Neural cell (in vitro differentiated cells): Measurements from ENCODE around the gene ARID3A.

Experiments used
- EP300 ChIP-seq: fragments of 450-650 bp; conservative IDR thresholded peaks from 2 replicates; pipeline ENCODE4 v1.6.1; 2014; ENCODE audit warnings: antibody characterized with exemption, mild to moderate bottlenecking, moderate library complexity; ENCODE audit not compliant: poor library complexity, severe bottlenecking
- EZH2 ChIP-seq: fragments of 200-600, 300-800 bp; shearing (Covaris generic), sonication (generic); IDR thresholded peaks from 2 replicates; pipeline ENCODE4 v1.6.1; 2014; ENCODE audit warnings: antibody characterized with exemption, low read length, borderline replicate concordance, mild to moderate bottlenecking; ENCODE audit not compliant: insufficient read depth, poor library complexity, severe bottlenecking
- POLR2AphosphoS5 ChIP-seq: IDR thresholded peaks from 2 replicates; pipeline ENCODE4 v1.6.1; 2012
- RAD21 ChIP-seq: fragments of 450-650 bp; conservative IDR thresholded peaks from 2 replicates; pipeline ENCODE4 v1.6.1; 2014; ENCODE audit warnings: antibody characterized with exemption, mild to moderate bottlenecking, moderate library complexity
- REST ChIP-seq: IDR thresholded peaks from 2 replicates; pipeline ENCODE4 v1.6.1; 2012; ENCODE audit warnings: borderline replicate concordance
- TAF1 ChIP-seq: IDR thresholded peaks from 2 replicates; pipeline ENCODE4 v1.6.1; 2012; ENCODE audit warnings: low read depth
- TF ChIP-seq, protein P1 (sequence below): fragments of 450-650 bp; IDR thresholded peaks from 2 replicates; pipeline ENCODE4 v1.5.1; 2014; ENCODE audit warnings: antibody characterized with exemption, mild to moderate bottlenecking, moderate library complexity; ENCODE audit not compliant: poor library complexity, severe bottlenecking

GRCh38 chr19:1002600-1002999 is 76.8 kb downstream of the ARID3A start:
- TF ChIP-seq REST (no peak), RAD21 (no peak), TAF1 (no peak), EP300 (no peak), POLR2AphosphoS5 (no peak), EZH2 (no peak)
- TF ChIP-seq, protein P1, sequence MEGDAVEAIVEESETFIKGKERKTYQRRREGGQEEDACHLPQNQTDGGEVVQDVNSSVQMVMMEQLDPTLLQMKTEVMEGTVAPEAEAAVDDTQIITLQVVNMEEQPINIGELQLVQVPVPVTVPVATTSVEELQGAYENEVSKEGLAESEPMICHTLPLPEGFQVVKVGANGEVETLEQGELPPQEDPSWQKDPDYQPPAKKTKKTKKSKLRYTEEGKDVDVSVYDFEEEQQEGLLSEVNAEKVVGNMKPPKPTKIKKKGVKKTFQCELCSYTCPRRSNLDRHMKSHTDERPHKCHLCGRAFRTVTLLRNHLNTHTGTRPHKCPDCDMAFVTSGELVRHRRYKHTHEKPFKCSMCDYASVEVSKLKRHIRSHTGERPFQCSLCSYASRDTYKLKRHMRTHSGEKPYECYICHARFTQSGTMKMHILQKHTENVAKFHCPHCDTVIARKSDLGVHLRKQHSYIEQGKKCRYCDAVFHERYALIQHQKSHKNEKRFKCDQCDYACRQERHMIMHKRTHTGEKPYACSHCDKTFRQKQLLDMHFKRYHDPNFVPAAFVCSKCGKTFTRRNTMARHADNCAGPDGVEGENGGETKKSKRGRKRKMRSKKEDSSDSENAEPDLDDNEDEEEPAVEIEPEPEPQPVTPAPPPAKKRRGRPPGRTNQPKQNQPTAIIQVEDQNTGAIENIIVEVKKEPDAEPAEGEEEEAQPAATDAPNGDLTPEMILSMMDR = no peak
